Measurements from ENCODE around the gene OR2Y1.
"Not testable (repeated sequence)": the region's sequence is repeated elsewhere in the genome, so short reads cannot be mapped to it uniquely, and the experiment has no call there.

Gene OR2Y1

DNA sequence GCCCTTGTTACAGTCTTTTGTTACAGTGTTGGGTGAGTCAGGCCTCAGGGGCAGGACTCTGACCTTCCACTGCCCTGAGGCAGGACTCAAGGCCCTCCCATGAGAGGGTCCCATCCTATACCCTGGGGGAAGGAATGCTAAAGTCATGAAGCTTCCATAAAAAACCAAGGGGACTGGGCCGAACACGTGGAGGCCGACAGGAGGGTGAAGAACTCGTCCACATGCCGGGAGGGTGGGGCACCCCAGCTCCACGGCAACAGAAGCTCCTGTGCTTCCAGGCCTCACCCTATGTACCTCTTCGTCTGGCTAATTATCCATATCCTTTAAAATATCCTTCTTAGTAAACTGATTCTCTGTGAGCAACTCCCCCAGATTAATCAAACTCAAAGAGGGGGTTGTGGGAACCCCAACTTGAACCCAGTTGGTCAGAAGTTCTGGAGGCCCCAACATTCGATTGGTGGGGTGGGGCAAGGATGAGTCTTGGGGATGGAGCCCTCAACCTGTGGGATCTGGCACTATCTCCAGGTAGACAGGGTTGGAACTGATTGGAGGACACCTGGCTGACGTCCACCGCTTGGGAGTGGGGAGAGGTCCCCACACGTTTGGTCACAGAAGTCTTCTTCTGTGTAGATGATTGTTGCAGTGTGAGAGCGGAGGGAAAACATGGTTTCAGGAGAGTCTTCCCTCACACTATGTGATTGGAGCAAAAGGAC lies 43.6 kb upstream of the OR2Y1 start:
- H3K9ac ChIP-seq = no peak overlapping the region
- H3K4me2 ChIP-seq = no peak overlapping the region
- peaks cover 0 to 12% (median 9%) of the 10 kb centered on the region in 11 experiments; a peak in 16 of 22 replicates for H3K36me3 ChIP-seq
- TF ChIP-seq Cebpa-rat (IDR thresholded peaks at IDR 0.05) = no peak
- H3K27me3 ChIP-seq = no peaks in the 10 kb centered on the region
- H3K27ac ChIP-seq = no peak overlapping the region
- H4K20me1 ChIP-seq = peaks cover 25 to 64% (median 37%) of the 10 kb centered on the region in 11 experiments
- no peak overlapping the region for H3K4me3 ChIP-seq
- peaks cover 0 to 4% (median 0%) of the 10 kb centered on the region in 11 experiments; a peak in 1 of 22 replicates for H3K9me3 ChIP-seq (replicated peaks in 1 of 11)
- peaks cover 31 to 41% (median 38%) of the 10 kb centered on the region in 10 experiments for H3K4me1 ChIP-seq

DNA sequence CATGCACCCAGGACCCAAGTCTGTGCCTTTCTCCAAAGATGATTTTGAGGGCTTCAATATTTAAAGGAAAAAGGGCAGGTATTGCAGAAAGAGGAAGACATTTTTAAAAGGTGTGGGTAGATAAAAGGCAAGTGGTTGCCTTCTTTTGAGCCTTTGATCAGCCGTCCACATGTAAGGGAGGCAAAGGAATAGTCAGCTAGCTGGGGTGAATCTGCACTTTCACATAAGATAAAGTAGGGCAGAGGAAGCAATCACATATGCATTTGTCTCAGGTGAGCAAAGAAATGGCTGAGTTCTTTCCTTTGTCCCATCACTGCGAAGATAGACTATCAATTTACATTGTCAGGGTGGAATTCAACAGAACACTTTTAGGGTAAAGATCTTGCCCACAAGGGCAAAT lies 42.9 kb upstream of the OR2Y1 start:
- Histone ChIP-seq H3K9ac (no peak overlapping the region), H3K36me3 (peaks cover 0 to 5% (median 3%) of the 10 kb centered on the region in 11 experiments; a peak in 12 of 22 replicates), H3K9me3 (replicated peaks in 1 of 11) (peaks cover 0 to 4% (median 0%) of the 10 kb centered on the region in 11 experiments; a peak in 1 of 22 replicates), H4K20me1 (peaks cover 18 to 56% (median 29%) of the 10 kb centered on the region in 11 experiments), H3K27ac (no peak overlapping the region), H3K27me3 (no peaks in the 10 kb centered on the region), H3K4me1 (peaks cover 25 to 37% (median 31%) of the 10 kb centered on the region in 10 experiments), H3K4me2 (no peak overlapping the region), H3K4me3 (no peak overlapping the region)
- no peak for TF ChIP-seq Cebpa-rat (IDR thresholded peaks at IDR 0.05)

DNA sequence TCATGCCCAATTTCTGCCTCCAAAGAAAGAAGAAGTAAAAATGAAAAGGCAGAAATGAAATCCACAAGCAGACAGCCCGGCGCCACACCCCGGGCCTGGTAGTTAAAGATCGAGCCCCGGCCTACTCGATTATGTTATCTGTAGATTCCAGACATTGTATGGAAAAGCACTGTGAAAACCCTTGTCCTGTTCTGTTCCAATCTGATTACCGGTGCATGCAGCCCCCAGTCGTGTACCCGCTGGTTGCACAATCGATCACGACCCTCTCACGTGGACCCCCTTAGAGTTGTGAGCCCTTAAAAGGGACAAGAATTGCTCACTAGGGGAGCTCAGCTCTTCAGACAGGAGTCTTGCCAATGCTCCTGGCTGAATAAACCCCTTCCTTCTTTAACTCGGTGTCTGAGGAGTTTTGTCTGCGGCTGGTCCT lies 42.1 kb upstream of the OR2Y1 start:
- H3K4me1 ChIP-seq = peaks cover 17 to 28% (median 22%) of the 10 kb centered on the region in 10 experiments
- not testable (repeated sequence) for H3K4me3 ChIP-seq; H3K27me3 ChIP-seq; H3K9me3 ChIP-seq (replicated peaks in 1 of 11); H3K27ac ChIP-seq; H3K4me2 ChIP-seq; H3K9ac ChIP-seq; H3K36me3 ChIP-seq
- peaks cover 10 to 48% (median 21%) of the 10 kb centered on the region in 11 experiments; a peak in 21 of 22 replicates for H4K20me1 ChIP-seq

DNA sequence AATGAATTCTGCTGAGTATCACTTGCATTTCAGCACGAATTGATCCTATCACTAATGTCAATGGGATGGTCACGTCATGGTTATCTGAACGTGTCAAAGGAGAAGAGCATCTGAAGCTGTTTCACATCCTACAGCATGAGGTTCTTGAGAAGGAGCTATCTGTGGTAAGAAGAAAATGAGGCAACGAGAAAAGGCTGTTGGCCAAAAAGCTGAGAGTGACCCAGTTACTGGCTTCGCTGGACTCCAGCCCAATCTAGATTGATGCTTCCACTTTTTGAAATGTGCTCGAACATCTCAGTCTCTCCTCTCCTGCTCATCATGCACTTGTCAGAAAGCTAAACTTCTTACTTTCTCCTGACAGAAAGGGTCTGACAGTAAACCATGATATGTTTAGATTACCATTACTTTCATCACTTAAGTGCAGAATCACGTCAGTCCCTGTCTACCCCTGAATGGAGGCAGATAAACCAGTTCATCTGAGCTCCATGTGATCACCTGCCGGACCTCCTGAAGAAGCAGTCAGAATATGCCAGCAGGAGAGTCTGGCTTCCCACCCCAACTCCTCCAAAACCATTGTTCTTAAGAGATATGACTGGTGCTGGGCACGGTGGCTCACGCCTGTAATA lies 40.2 kb upstream of the OR2Y1 start:
- TF ChIP-seq Cebpa-rat (IDR thresholded peaks at IDR 0.05) = no peak
- Histone ChIP-seq H3K36me3 (no peaks in the 10 kb centered on the region), H3K4me1 (peaks cover 0 to 10% (median 7%) of the 10 kb centered on the region in 10 experiments; a peak in 9 of 20 replicates), H3K4me2 (peak overlapping the region in 3 of 11 experiments; percentile 5 to 25 (median 17); a peak in 1 of 22 replicates), H3K9me3 (replicated peaks in 1 of 11) (peaks cover 0 to 4% (median 0%) of the 10 kb centered on the region in 11 experiments; a peak in 1 of 22 replicates), H3K27ac (no peak overlapping the region), H3K4me3 (no peak overlapping the region), H3K9ac (no peak overlapping the region), H4K20me1 (peaks cover 0 to 30% (median 3%) of the 10 kb centered on the region in 11 experiments; a peak in 19 of 22 replicates), H3K27me3 (no peaks in the 10 kb centered on the region)

DNA sequence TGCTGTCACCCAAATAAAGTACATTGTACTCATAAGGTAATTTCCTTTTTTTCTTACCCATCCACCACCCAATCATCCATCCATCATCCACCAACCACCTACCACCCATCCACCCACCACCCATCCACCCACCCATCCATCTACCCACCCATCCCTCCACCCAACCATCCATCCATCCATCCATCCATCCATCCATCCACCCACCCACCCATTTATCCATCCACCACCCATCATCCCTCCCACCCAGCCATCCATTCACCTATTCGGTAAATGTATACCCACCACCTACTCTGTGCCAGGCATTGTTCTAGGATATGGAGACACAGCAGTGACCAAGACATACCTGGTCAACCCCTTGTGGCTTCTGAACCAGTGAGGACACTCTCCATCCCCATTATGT lies 37.6 kb upstream of the OR2Y1 start:
- peaks cover 0 to 4% (median 0%) of the 10 kb centered on the region in 11 experiments; a peak in 2 of 22 replicates for H4K20me1 ChIP-seq
- H3K27me3 ChIP-seq = no peaks in the 10 kb centered on the region
- H3K9ac ChIP-seq = no peak overlapping the region
- H3K4me2 ChIP-seq = no peak overlapping the region
- TF ChIP-seq Cebpa-rat (IDR thresholded peaks at IDR 0.05) = no peak
- H3K4me1 ChIP-seq = peaks cover 0 to 10% (median 7%) of the 10 kb centered on the region in 10 experiments; a peak in 8 of 20 replicates
- peaks cover 3 to 12% (median 10%) of the 10 kb centered on the region in 11 experiments; a peak in 21 of 22 replicates for H3K9me3 ChIP-seq (replicated peaks in 1 of 11)
- no peaks in the 10 kb centered on the region for H3K36me3 ChIP-seq
- H3K27ac ChIP-seq = no peak overlapping the region
- H3K4me3 ChIP-seq = no peak overlapping the region

DNA sequence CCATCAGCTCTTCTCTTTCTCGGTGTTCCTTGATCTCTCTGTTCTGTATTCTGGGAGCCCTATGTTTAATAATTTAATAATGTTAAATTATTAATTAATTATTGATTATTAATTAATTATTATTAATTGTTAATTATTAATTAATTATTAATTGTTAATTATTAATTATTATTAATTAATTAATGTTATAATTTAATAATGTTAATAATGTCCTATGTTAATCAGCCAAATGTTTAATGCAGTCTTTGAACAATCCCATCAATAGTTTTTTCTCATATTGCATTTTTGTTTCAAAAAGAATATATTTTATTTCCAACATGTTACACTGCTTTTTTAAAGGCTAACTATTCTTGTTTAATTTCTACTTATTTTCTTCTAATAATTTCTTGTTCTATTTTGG lies 36.5 kb upstream of the OR2Y1 start:
- no peak overlapping the region for H3K9ac ChIP-seq
- no peak overlapping the region for H3K4me3 ChIP-seq
- H3K27me3 ChIP-seq = no peaks in the 10 kb centered on the region
- H3K9me3 ChIP-seq (replicated peaks in 1 of 11) = peaks cover 13 to 22% (median 19%) of the 10 kb centered on the region in 11 experiments
- no peak for TF ChIP-seq Cebpa-rat (IDR thresholded peaks at IDR 0.05)
- H3K27ac ChIP-seq = no peak overlapping the region
- H4K20me1 ChIP-seq = no peaks in the 10 kb centered on the region; a peak in 1 of 22 replicates
- H3K4me2 ChIP-seq = no peak overlapping the region
- peaks cover 0 to 10% (median 0%) of the 10 kb centered on the region in 10 experiments; a peak in 4 of 20 replicates for H3K4me1 ChIP-seq
- H3K36me3 ChIP-seq = no peaks in the 10 kb centered on the region

DNA sequence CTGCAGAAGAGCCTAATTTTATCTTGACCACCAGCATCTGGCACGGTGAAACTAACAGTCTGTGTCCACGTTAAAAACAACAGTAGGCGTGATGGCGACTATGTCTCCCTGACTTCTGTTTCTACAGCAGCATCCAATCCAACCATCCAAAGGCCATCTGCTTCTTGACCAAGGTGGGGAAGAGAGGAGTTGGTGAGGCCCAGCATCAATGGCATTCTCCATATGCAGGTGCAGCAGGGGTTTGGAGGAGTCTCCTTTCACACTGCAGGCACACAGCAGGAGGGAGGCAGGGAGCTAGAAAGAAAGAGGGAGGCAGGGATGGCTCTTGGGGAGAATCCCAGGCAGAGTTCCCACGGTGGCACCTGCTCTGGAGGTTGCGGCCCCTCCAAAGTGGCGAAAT lies 35.8 kb upstream of the OR2Y1 start:
- no peak overlapping the region for H3K4me2 ChIP-seq
- no peaks in the 10 kb centered on the region for H3K27me3 ChIP-seq
- no peaks in the 10 kb centered on the region for H3K36me3 ChIP-seq
- H3K4me1 ChIP-seq = peaks cover 0 to 2% (median 0%) of the 10 kb centered on the region in 10 experiments; a peak in 4 of 20 replicates
- no peak overlapping the region for H3K9ac ChIP-seq
- no peaks in the 10 kb centered on the region; a peak in 1 of 22 replicates for H4K20me1 ChIP-seq
- no peak for TF ChIP-seq Cebpa-rat (IDR thresholded peaks at IDR 0.05)
- H3K4me3 ChIP-seq = no peak overlapping the region
- H3K9me3 ChIP-seq (replicated peaks in 1 of 11) = peaks cover 13 to 24% (median 21%) of the 10 kb centered on the region in 11 experiments
- H3K27ac ChIP-seq = no peak overlapping the region

DNA sequence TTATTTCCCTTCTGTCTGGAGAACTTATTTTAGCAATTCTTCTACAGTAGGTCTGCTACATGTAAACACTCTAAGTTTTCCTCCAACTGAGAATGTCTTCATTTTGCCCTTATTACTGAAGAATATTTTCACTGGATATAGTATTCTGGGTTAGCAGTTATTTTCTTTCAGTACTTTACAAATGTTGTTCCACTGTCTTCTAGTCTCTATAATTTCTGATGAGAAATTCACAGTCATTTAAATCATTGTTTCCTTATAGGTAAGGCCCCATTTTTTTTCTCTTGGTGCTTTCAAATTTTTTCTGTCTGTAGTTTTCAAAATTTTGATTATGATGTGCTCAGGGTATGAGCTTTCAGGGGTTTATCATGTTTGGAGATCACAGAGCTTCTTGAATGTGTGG lies 32.0 kb upstream of the OR2Y1 start:
- no peaks in the 10 kb centered on the region for H3K36me3 ChIP-seq
- H3K4me3 ChIP-seq = no peak overlapping the region
- no peak overlapping the region for H3K27ac ChIP-seq
- H3K4me1 ChIP-seq = peaks cover 0 to 8% (median 5%) of the 10 kb centered on the region in 10 experiments; a peak in 7 of 20 replicates
- no peak overlapping the region for H3K9ac ChIP-seq
- H3K27me3 ChIP-seq = no peaks in the 10 kb centered on the region
- H3K4me2 ChIP-seq = no peak overlapping the region
- no peak for TF ChIP-seq Cebpa-rat (IDR thresholded peaks at IDR 0.05)
- H3K9me3 ChIP-seq (replicated peaks in 1 of 11) = peaks cover 24 to 48% (median 41%) of the 10 kb centered on the region in 11 experiments
- H4K20me1 ChIP-seq = no peaks in the 10 kb centered on the region

DNA sequence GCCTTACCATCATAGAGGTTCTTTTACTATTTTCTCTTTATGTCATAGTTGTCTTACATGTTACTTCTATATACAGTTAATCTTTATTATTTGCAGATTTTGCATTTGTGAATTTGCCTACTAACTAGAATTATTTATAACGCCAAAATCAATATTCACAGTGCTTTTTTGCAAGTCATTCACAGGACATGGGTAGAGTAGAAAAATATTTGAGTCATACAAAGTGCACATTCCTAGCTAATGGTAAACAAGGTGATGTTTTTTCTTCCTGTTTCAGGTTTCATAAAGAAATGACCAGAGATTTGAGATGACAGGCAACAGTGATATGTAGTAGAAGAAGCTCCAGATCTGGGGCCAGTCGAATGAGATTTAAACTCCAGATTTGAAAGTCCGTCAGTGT lies 30.0 kb upstream of the OR2Y1 start:
- Histone ChIP-seq H3K9ac (no peak overlapping the region), H3K4me2 (no peak overlapping the region), H3K9me3 (replicated peaks in 1 of 11) (peaks cover 24 to 57% (median 42%) of the 10 kb centered on the region in 11 experiments), H3K4me1 (peaks cover 0 to 8% (median 5%) of the 10 kb centered on the region in 10 experiments; a peak in 7 of 20 replicates), H3K27ac (no peak overlapping the region), H3K36me3 (no peaks in the 10 kb centered on the region), H3K4me3 (no peak overlapping the region), H4K20me1 (no peaks in the 10 kb centered on the region), H3K27me3 (no peaks in the 10 kb centered on the region)
- no peak for TF ChIP-seq Cebpa-rat (IDR thresholded peaks at IDR 0.05)

Data from BLaER1 treated with 17β-estradiol and CSF1 and Interleukin-3, amounts not matched to agents 10 nM and 100 nM (cell line).